DOHH2 (cell line): ENCODE measurements around the gene ODAD4.

ENCODE experiments used
- H3F3A ChIP-seq: fragments of 200-600 bp; sonication (generic), shearing (Covaris generic); 2 replicates; pipeline ENCODE4 v1.6.0; 2016; ENCODE audit warnings: antibody characterized with exemption, mild to moderate bottlenecking; ENCODE audit not compliant: control insufficient read depth, insufficient read depth
- H3K27ac ChIP-seq: fragments of 200-600 bp; sonication (generic); 2 replicates; pipeline ENCODE4 v1.5.1; 2014; ENCODE audit warnings: low read depth, mild to moderate bottlenecking, low read length, moderate library complexity
- H3K27me3 ChIP-seq: fragments of 200-600 bp; sonication (generic); 2 replicates; pipeline ENCODE4 v1.6.1; 2014; ENCODE audit warnings: mild to moderate bottlenecking, low read length, mixed read lengths; ENCODE audit not compliant: control insufficient read depth
- H3K36me3 ChIP-seq: fragments of 200-600 bp; sonication (generic); 2 replicates; pipeline ENCODE4 v1.6.1; 2014; ENCODE audit warnings: mild to moderate bottlenecking, low read length, moderate library complexity, mixed read lengths; ENCODE audit not compliant: control insufficient read depth
- H3K4me1 ChIP-seq: fragments of 200-600 bp; sonication (generic); 2 replicates; pipeline ENCODE4 v1.6.1; 2014; ENCODE audit warnings: mild to moderate bottlenecking, low read length, mixed read lengths; ENCODE audit not compliant: control insufficient read depth
- H3K4me2 ChIP-seq: fragments of 200-600 bp; sonication (generic); 2 replicates; pipeline ENCODE4 v1.6.0; 2014; ENCODE audit warnings: mild to moderate bottlenecking, low read length, moderate library complexity
- H3K4me3 ChIP-seq: fragments of 200-600 bp; sonication (generic); 2 replicates; pipeline ENCODE4 v1.5.1; 2014; ENCODE audit warnings: mild to moderate bottlenecking, low read length, mixed read lengths
- H3K79me2 ChIP-seq: fragments of 200-600 bp; sonication (generic); 2 replicates; pipeline ENCODE4 v1.6.1; 2014; ENCODE audit warnings: mild to moderate bottlenecking, low read length, mixed read lengths; ENCODE audit not compliant: control insufficient read depth
- H3K9me2 ChIP-seq: fragments of 200-600 bp; sonication (generic); replicated peaks from 2 replicates; pipeline ENCODE4 v1.6.1; 2014; ENCODE audit warnings: mild to moderate bottlenecking, low read length, mixed read lengths; ENCODE audit not compliant: control insufficient read depth
- H3K9me3 ChIP-seq: fragments of 200-600 bp; sonication (generic); 2 replicates; pipeline ENCODE4 v1.6.1; 2014; ENCODE audit warnings: antibody characterized with exemption, low read length, mixed read lengths; ENCODE audit not compliant: control insufficient read depth, insufficient read depth
- H4K20me1 ChIP-seq: fragments of 200-600 bp; sonication (generic); 2 replicates; pipeline ENCODE4 v1.6.0; 2014; ENCODE audit warnings: low read depth, mild to moderate bottlenecking, antibody characterized with exemption, low read length, moderate library complexity; ENCODE audit not compliant: control insufficient read depth, insufficient read depth
- CTCF ChIP-seq: fragments of 200-600 bp; sonication (generic); IDR thresholded peaks from one replicate; pipeline ENCODE4 v1.5.1; 2014; ENCODE audit warnings: antibody characterized with exemption, mild to moderate bottlenecking, low read depth, low read length; ENCODE audit not compliant: poor library complexity, severe bottlenecking
- EZH2phosphoT487 ChIP-seq: fragments of 200-600 bp; sonication (generic); IDR thresholded peaks from 2 replicates; pipeline ENCODE4 v1.6.1; 2017; ENCODE audit warnings: borderline replicate concordance, mild to moderate bottlenecking, antibody characterized with exemption, low read length, moderate library complexity, mixed read lengths

Gene ODAD4

GRCh38 chr17:41942626-41943373 lies 12.4 kb downstream of the ODAD4 start:
- Histone ChIP-seq H3K27ac (no peak overlapping the region), H3K9me3 (no peaks in the 10 kb centered on the region), H3K27me3 (no peaks in the 10 kb centered on the region), H3K36me3 (no peaks in the 10 kb centered on the region), H3F3A (no peaks in the 10 kb centered on the region), H3K4me1 (no peaks in the 10 kb centered on the region), H3K4me2 (no peak overlapping the region), H3K79me2 (no peaks in the 10 kb centered on the region), H3K4me3 (no peak overlapping the region), H4K20me1 (no peaks in the 10 kb centered on the region), H3K9me2 (no peaks in the 10 kb centered on the region)
- no peak for TF ChIP-seq EZH2phosphoT487
- TF ChIP-seq CTCF, result no peak

GRCh38 chr17:41943492-41943891 lies 13.1 kb downstream of the ODAD4 start:
- Histone ChIP-seq H3K36me3 (no peaks in the 10 kb centered on the region), H3K27me3 (no peaks in the 10 kb centered on the region), H3K9me3 (no peaks in the 10 kb centered on the region), H3K27ac (no peak overlapping the region), H3F3A (no peaks in the 10 kb centered on the region), H3K9me2 (no peaks in the 10 kb centered on the region), H3K4me2 (no peak overlapping the region), H3K4me1 (no peaks in the 10 kb centered on the region), H4K20me1 (no peaks in the 10 kb centered on the region), H3K4me3 (no peak overlapping the region), H3K79me2 (no peaks in the 10 kb centered on the region)
- TF ChIP-seq EZH2phosphoT487, result no peak

GRCh38 chr17:41944943-41945342 lies 14.5 kb downstream of the ODAD4 start:
- Histone ChIP-seq H3K27ac (no peak overlapping the region), H4K20me1 (no peaks in the 10 kb centered on the region), H3K27me3 (no peaks in the 10 kb centered on the region), H3K4me2 (no peak overlapping the region), H3K9me2 (no peaks in the 10 kb centered on the region), H3K36me3 (no peaks in the 10 kb centered on the region), H3K79me2 (no peaks in the 10 kb centered on the region), H3K4me1 (no peaks in the 10 kb centered on the region), H3F3A (no peaks in the 10 kb centered on the region), H3K4me3 (no peak overlapping the region), H3K9me3 (no peaks in the 10 kb centered on the region)
- TF ChIP-seq CTCF (no peak), EZH2phosphoT487 (no peak)

- TF ChIP-seq CTCF, result no peak
- TF ChIP-seq EZH2phosphoT487, result no peak
- H3K27ac ChIP-seq, result no peak overlapping the region
- no peaks in the 10 kb centered on the region for H3K4me1 ChIP-seq
- no peaks in the 10 kb centered on the region for H3K79me2 ChIP-seq
- H3K4me3 ChIP-seq, result no peak overlapping the region
- no peaks in the 10 kb centered on the region for H3K36me3 ChIP-seq
- H3K9me2 ChIP-seq, result no peaks in the 10 kb centered on the region
- no peaks in the 10 kb centered on the region for H3K9me3 ChIP-seq
- no peaks in the 10 kb centered on the region for H3F3A ChIP-seq
- no peaks in the 10 kb centered on the region for H3K27me3 ChIP-seq
- H3K4me2 ChIP-seq, result no peak overlapping the region
- no peaks in the 10 kb centered on the region for H4K20me1 ChIP-seq
These were observed 18.5 kb downstream of the ODAD4 start for GRCh38 chr17:41948762-41949460.
